Esophagus squamous epithelium (tissue), 4 donors: Measurements from ENCODE around the gene VGLL3.

Experiments used
- POLR2A ChIP-seq, 4 donors: fragments of 450-650 bp; IDR thresholded peaks; one replicate each; pipeline ENCODE4 v1.6.1; 2017; ENCODE audit warnings: antibody characterized with exemption in 4 of 4, mild to moderate bottlenecking in 4 of 4, moderate library complexity in 3 of 4
- TF ChIP-seq, protein P1 (sequence below), 6 experiments: fragments of 450-650 bp in 4 of 6; fragments of 200-600 bp in 2 of 6; sonication (generic) in 2 of 6; IDR thresholded peaks; one replicate each; pipeline ENCODE4 v1.5.1; 2016 to 2019; ENCODE audit warnings: antibody characterized with exemption in 6 of 6, mild to moderate bottlenecking in 4 of 6, moderate library complexity in 4 of 6

DNA sequence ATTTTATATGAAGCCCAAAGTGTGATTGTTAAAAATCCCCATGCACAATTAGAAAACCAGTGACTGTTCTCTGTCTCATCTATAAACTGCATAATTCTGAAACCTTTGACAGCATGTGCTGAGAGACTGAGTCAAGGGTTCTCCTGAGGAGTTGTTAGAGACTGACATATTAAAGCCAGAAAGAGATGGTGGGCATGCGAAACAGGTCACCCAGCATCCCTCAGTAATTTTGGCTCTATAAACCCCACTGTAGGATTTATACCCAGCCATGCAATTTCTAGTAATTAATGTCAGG is 3.6 kb downstream of the VGLL3 start:
- TF ChIP-seq, protein P1, sequence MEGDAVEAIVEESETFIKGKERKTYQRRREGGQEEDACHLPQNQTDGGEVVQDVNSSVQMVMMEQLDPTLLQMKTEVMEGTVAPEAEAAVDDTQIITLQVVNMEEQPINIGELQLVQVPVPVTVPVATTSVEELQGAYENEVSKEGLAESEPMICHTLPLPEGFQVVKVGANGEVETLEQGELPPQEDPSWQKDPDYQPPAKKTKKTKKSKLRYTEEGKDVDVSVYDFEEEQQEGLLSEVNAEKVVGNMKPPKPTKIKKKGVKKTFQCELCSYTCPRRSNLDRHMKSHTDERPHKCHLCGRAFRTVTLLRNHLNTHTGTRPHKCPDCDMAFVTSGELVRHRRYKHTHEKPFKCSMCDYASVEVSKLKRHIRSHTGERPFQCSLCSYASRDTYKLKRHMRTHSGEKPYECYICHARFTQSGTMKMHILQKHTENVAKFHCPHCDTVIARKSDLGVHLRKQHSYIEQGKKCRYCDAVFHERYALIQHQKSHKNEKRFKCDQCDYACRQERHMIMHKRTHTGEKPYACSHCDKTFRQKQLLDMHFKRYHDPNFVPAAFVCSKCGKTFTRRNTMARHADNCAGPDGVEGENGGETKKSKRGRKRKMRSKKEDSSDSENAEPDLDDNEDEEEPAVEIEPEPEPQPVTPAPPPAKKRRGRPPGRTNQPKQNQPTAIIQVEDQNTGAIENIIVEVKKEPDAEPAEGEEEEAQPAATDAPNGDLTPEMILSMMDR (IDR thresholded peaks at IDR 0.05): no peak
- TF ChIP-seq POLR2A (IDR thresholded peaks at IDR 0.05): no peak
